NCI-H2196 (cell line): ENCODE measurements around the gene KDM1A.

ENCODE experiments used
- DNase-seq: peaks from one replicate; lab custom pipeline; 2025; ENCODE audit not compliant: unreplicated experiment; lab: John Stamatoyannopoulos, UW

Gene KDM1A

DNA sequence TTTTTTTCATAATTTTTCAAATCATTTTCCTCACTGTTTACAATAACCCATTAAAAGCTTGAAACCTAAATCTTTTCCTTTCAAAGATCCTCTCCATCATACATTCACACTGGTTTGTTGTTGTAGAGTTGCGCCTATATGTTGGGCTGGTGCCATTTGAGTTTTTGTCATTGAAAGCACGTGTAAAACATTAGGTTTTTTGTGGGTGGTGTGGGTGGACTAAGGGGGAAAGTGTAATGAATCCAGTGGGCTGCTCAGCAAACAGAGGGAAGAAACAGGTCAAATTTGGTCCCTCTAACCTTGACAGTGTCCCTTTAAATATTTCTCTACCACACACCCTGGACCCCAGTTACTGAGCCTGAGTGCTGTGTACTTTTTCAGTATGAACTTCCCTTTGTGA is 46.8 kb downstream of the KDM1A start:
- DNase-seq: no peak

DNA sequence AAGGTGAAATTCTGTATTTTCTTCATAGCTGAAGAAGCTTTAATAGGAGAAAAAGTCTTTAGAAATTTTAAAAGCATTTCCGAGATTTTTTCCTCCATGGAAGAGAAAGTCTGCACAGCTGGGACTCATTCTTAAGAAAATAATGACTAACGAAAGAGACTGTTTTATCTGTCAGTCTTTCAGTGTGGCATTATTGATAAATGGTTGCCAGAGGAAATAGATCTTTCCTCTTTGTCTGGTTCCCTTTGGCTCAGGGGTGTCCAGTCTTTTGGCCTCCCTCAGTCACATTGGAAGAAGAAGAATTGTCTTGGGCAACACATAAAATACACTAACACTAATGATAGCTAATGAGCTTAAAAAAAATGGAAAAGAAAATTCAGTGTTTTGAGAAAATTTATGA is 49.9 kb downstream of the KDM1A start:
- DNase-seq: no peak

DNA sequence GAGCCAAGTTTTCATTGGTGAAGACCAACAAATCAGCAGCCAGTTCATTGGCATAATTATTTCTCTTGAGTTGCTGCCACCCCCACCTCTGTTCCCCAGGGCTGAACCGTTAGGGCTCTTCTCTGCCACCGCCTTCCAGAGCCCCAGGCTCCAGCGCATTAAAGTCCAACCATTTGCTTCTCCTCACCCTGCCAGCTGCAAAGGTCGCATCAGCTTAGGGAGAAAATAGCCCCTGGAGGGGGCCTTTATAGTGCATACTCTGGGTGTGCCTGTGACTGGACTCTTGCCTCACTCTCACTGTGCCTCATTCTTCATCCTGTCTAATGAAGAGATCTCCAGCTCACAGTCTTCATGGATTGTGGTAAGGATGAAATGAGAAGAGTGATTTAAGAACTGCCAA is 50.4 kb downstream of the KDM1A start:
- no peak for DNase-seq

DNA sequence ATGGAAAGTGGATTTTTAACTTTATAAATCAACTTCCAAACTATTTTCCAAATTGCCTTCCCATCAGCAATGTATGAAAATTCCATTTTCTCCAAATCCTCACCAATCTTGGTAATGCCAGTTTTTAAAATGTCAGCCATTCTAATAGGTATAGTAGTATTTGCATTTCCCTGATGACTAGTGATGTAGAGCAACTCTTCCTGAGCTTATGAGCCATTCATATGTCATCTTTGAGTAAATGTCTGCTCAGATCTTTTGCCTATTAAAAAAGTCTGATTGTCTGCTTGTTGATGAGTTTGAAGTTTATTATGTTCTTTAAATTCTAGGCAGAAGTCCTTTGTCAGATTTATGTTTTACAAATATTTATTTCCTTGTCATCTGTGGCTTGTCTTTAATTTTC is 54.7 kb downstream of the KDM1A start:
- no peak for DNase-seq

DNA sequence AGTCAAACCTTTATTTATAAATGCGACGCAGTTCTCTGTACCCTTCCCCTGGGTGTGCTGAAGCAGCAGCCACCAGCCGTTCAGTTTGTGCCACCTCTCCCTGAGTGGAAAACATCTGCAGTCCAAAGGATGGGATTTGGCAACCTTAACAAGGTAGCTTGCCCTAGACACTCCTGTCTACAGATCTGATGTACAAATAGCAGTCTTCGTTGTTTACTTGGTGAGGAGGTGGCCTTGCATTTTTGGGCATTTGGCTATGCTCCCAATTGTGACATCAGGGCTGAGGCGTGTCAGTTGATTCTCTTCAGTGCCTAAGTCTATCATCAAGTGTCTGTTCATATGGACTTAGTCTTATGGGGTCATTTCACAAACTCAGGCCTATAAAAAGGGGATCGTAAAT is 59.8 kb downstream of the KDM1A start:
- no peak for DNase-seq

DNA sequence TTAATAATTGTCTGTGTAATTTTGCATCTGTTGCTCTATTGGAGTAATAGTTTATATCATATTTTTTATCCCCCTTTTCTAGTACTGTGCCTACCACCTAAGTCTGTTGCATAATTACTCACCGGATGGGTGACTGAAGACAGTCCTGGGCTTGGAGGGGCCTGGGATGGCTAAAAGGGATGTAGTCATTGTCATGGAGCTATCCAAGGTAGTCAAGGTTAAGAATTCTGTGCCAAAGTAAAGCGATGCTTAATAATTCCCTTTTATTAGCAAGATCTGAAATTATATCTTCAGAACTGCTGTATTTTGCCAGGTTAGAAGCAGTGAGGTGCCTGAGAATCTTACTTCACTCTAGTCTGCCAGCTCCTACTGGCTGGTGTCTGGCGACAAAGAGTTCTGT is 61.6 kb downstream of the KDM1A start:
- DNase-seq: no peak

DNA sequence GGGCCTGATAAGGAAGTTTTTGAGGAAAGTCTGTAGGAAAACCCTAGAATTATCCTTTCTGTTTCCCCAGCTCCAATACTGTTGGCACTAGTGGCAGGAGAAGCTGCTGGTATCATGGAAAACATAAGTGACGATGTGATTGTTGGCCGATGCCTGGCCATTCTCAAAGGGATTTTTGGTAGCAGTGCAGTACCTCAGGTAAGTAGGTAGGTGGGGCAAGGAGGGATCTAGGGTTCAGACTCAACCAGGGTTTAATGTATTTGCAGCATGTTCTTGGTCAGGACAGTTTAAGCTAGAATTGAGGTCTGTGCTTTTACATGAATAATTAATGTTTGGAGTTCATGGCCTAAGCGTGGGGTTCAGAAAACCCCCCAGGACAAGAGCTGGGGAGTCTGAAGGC is 62.1 kb downstream of the KDM1A start:
- DNase-seq: no peak

DNA sequence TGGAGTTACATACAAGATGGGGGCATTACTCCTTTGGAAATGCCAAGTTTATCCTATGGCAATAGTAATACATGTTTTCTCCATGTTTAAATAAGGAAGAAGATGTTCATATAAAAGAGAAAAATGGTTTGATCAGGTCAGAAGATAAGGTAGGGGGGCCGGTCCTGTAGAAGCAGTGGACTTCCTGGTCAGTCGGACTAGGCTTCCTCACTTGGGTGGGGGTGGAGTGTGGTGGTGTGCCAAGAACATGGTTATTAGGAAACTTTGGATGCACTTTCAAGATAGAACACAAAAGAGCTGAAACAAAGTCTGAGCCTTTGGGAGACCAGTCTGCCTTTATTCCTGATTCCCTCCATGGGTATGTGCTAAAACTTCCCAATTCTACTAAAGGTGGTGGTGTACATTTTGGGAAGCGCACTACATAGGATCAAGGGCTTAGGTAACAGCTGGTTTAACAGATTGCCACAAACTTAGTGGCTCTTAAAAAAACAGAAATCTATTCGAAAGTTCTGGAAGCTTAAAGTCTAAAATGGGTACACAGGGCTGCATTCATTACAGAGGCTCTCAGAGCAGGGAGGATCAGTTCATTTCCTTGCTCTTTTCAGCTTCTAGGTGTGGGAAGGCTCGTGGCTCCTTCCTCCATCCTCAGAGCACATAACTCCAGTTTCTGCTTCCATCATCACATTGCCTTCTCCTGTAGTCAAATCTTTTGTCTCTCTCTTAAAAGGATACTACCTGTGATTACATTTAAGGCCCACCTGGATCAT is 64.6 kb downstream of the KDM1A start:
- no peak for DNase-seq

DNA sequence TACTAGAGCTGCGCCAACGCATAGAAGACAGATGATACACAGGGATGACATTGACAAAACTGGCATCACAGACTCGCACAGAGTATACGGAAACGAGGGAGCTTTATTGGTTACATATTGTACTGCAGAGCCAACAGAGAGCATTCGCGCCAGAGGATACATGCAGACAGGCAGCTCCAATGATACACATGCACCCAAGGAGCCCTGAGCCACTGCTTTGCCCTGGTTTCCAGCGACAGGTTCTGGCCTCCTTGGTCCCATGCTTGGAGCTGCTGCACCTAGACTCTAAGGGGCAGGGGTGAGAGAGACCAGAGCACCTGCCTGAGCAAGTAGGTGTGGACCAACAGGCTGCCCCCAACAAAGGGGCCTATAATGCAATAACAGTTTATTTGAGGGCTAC is 65.6 kb downstream of the KDM1A start:
- no peak for DNase-seq

DNA sequence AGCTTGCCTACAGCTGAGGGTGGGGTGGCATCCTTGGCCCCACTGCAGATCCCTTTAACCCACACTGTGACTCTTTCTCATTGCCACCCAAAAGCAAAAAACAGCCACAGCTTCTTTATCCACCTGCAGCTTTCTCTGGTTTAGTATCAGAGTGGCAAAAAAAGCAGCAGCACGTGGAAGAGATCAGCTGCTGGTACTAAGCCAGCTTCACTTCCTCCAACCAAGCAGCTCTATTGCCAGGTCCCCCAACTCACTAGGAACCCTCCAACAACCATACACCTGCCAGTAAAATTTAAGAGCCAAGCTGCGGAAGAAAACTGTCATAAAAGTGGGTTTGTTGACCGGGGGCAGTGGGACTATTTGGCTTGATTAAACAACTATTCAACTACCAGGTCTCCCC is 66.4 kb downstream of the KDM1A start:
- DNase-seq: no peak

DNA sequence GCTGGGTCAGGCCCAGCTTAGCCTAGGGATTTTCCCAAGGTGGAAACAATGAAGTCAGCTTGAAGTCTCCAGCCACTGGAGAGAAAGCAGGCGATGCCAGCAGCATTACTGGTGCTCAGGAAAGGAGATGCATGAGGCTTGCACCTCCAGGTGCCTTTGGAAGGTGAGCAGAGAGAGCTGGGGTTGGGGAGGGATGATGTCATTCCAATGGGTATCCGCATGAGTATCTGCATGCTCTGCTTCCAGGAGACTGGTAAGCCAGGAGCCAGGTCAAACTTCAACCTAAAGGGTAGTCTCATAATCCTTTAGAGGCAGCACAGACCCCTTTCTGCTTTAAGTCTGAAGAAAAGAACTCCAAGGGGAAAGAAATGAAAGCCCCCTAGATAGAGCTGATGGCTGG is 68.8 kb downstream of the KDM1A start:
- DNase-seq: no peak

DNA sequence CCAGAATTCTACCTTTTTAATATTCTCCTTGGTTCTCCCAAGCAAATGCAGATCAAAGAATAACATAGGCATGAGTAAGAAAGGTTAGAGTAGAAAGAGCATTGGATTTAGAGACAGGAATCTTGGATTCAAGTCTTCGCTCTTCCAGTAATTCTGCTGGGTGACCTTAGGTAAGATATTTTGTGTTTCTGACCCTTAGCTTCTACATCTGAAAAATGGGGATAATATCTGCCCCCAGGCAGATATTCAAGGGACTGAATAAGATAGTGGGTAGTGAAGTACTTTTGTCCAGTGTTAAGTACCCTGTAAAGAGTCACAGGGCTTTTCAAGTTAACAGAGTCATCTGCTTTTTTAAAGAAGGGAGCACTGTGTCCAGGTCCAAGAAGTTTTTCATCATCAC is 70.8 kb downstream of the KDM1A start:
- DNase-seq: no peak

DNA sequence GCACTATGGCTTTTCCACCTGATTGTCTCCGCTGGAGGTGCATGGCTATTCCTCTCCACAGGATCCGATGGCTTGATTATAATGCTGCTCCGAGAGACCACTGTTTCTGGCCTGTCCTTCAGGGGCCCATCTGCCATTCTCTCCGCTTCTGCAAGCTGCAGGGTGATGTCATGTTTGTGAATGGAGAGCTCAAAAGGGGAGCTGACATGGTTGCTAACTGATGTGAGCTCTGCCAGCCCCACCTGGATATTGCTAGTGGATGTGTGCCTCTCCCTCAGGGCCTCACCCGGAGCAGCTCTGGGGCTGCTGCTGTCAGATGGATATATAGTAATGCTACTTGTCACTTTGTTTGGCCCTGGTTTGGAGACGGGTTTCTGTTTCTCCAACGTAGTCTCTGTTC is 72.3 kb downstream of the KDM1A start:
- no peak for DNase-seq

DNA sequence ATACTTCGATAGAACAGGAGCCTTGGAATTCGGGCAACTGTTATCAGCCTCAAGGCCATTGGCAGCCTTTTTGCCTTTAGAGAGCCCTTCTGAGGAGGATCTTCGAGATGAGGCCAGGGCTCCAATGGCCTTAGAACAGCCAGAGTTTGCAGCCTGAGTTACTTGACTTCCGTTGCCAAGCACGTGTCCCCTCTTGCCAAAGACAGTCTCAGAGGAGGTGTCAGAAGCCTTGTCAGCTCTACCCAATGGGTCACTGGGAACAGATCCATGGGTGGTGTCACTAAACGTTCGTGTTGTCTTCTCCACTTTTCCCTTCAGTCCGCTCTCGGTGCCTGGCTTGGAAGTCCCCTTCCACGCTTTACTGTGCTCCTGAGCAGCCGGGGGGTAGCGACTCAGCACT is 73.2 kb downstream of the KDM1A start:
- no peak for DNase-seq

DNA sequence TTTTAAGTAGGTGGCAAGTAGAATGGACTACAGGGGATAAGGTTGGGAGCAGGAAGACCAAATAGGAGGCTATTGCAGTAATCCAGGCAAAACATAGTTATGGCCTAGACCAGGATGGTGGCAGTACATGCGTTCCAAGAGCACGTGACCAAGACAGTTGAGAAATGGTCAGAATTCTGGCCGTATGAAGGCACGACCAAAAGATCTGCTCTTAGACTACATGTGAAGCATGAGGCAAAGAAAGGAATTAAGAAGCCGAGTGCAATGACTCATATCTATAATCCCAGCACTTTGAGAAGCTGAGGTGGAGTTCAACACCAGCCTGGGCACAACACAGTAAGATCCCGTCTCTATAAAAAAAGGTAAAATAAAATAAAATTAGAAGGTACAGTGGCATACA is 78.0 kb downstream of the KDM1A start:
- DNase-seq: no peak

DNA sequence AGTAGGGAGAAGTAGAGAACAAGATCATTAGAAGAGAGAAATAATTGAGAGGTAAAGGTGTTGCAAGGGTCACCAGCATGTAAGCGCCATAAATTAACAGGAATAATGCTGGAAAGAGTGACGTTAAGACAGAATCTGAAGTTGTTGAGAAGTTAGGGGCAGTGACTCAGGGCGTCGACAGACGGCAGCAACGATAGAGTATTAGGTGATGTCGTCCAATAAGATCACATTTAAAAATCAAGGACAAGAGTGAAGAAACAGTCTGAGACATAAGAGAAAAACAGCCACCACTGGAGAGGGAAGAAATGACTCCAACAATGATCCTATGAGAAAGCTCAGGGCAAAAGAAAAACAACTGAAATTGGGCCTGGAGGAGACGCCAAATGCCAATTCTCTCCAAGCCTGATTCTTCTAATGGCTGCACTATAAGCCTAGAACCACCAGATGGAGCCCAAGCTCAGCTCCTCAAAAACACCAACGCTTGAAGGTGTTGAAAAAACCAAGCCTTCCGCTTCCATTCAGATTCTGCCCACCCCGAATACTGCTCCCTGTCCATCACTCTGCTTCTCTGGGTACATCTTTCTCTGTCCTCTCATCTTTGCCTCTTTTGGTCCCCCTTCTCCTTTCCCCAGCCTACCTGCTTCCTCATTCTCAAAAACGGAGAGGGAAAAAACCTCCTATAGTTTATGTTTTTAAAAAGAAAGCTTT is 79.3 kb downstream of the KDM1A start:
- peak; percentile 68 for DNase-seq

DNA sequence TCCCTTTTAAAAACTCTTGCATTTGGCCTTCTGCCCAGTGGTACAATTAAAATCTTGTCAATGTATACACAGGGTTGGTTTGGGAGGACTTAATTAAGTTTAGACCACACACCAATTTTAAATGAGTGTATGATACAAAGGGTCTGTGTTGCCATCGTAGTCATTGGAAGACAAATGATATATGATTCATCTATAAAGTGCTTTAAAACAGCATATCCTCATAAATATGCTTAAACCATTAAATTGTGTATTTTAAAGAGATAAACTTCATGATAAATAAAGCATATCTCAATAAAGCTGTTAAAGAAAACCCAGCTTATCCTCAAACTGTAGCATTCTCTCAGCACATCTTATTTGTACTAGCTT is 79.9 kb downstream of the KDM1A start:
- no peak for DNase-seq

DNA sequence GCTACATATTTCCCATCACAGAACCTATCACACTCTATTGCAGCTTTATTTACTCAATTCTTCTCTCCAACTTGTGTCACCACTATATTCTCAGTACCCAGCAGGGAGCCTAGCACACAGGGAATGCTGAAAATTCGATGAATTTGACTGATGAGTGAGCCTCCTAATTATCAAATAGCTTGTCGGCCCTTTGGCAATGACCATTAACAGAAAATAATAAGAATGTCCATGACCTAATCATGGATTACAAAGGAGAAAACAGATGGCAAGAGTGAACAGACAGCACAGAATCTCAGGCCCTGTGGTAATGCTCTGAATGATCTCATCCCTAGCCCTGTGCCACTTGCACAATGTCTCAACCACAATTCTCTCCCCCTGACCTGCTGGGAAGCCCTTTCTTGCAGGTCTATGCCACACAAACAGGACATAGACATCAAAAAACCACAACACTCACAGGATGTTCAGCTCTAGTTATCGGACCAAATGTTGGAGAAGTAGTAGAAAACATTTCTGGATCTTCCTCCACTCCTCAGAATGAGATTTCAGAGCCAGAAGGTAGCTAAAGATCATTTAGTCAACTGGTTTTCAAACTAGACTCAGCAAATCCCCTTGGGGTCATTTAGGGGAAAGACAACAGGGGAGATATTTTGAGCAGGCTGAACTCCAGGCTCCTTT is 80.9 kb downstream of the KDM1A start:
- DNase-seq: no peak

DNA sequence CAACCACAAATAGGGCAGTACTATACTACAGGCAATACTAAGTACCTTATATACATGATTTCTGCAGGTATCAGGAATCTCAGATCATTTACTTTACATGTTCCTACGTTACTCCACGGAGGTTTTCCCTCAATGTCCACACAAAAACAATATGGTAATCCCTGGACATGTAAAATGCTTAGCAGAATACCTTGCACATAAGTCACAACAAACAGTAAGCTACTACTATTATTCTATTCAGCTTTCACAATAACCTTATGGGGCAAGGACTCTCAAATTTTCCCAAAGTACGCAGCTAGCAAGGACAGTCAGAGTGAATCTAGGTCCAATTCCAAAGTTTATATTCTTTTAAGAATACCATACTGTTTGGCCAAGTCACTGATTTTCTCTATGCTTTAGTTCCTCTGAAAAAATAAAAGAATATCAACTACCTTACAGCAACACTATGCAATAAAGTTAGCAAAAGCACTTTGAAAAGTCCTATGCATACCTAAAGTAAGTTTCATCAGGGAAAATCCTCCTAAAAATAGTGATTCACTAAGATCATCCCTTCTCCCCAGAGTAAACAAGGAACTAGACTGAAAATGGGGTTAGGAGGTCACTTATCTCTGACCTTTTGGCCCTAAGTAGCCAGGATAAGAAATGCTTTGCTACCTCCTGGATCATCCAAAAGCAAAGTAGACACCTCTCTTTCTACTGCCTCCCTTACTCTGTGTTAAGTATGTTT is 82.0 kb downstream of the KDM1A start:
- no peak for DNase-seq

DNA sequence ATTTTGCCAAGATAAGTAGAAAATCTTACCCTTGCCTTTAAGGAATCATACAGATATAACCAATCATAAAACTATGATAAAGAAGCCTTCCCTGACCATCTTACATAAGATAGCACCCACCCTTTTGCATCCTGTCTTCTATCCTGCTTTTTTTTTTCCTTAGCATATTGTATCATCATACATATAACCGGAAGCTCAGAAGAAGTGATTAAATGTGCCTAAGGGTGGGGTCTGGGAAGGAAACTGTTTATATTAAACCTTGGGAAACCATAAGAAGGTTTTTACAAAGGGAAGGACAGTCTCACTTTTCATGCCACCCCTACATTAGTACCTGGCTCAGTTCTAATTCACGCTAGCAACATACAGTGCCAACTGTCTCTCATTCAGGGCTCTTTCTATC is 82.6 kb downstream of the KDM1A start:
- no peak for DNase-seq

DNA sequence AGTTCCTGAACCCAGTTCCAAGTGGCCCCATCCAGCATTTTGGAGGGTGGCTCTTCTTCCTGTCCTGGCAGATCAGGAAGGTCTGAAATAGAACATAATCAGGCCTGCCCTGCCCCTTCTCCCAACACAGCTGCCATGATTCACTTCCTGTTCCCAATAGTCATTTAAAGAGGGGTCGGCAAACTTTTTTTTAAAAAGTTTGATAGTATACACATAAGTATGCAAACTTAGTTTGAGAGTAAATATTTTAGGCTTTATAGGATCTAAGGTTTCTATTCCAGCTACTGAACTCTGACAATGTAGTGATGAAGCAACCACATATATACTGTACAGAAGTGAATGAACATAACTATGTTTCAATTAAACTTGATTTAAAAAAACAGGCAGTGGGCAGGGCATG is 83.0 kb downstream of the KDM1A start:
- DNase-seq: no peak
